ENCODE results near the gene CD164L2. TPM values are rescaled to one million over a fixed set of nuclear protein-coding genes. Genes with fewer than 3 reads are reported as not detected.

CD164L2 gene
- total and polyA plus RNA-seq, 2 donors (not counting 1 experiment from before 2014, with no cell fraction given) = not detected

- ATAC-seq (ENCODE audit: low read depth) = peak; percentile 90
- Histone ChIP-seq H3K4me3 (ENCODE audit: control extremely low read depth in 1 of 5, extremely low read depth in 1 of 5, insufficient read depth in 1 of 5, low read depth in 2 of 5, low read length in 4 of 5) (no peak overlapping the region), H3K4me2 (replicated peaks; ENCODE audit: low read depth, low read length, poor library complexity, severe bottlenecking) (no peak overlapping the region), H4K20me1 (ENCODE audit: control insufficient read depth, insufficient read depth, low read length, poor library complexity, severe bottlenecking) (peaks cover 49% of the 10 kb centered on the region), H3K9me3 (ENCODE audit: control extremely low read depth in 1 of 3, control insufficient read depth in 2 of 3, insufficient read depth in 1 of 3, low read length in 2 of 3) (peaks cover 0 to 4% (median 0%) of the 10 kb centered on the region in 3 donors), H3K9ac (ENCODE audit: low read length) (no peak overlapping the region), H3K36me3 (replicated peaks in 1 of 2; ENCODE audit: control extremely low read depth in 1 of 2, control insufficient read depth in 1 of 2, extremely low read depth in 1 of 2, insufficient read depth in 2 of 2, low read length in 1 of 2) (peaks cover 0 to 82% of the 10 kb centered on the region in 2 experiments), H3K27me3 (replicated peaks in 1 of 4; ENCODE audit: control extremely low read depth in 1 of 4, control insufficient read depth in 3 of 4, insufficient read depth in 4 of 4, low read length in 3 of 4) (no peaks in the 10 kb centered on the region), H3K4me1 (ENCODE audit: control insufficient read depth in 2 of 2, insufficient read depth in 2 of 2, low read length in 2 of 2) (peaks cover 11 to 24% of the 10 kb centered on the region in 2 donors), H2AFZ (ENCODE audit: insufficient read depth, low read depth, low read length, poor library complexity, severe bottlenecking) (no peak overlapping the region), H3K27ac (ENCODE audit: low read length in 2 of 2) (no peak overlapping the region), H3K79me2 (ENCODE audit: control insufficient read depth, insufficient read depth, low read length) (peaks cover 69% of the 10 kb centered on the region)
- DNase-seq = peak; percentile 73
- intact Hi-C loops (cut with micrococcal nuclease) = loop anchor here (1.0 to 2.0 kb wide), 2 partner anchors 24 to 56 kb away; no protein-coding TSS in a partner anchor
- 81% methylated on average over 10 of the region's 11 CpGs for WGBS (ENCODE audit: insufficient coverage)
- no peaks in the 10 kb centered on the region for H3K27me3 Mint-ChIP-seq
- H3K4me3 Mint-ChIP-seq = no peak overlapping the region
- no peaks in the 10 kb centered on the region for H3K9me3 Mint-ChIP-seq (ENCODE audit: insufficient read depth)
- ChIA-PET POLR2A (interaction anchor here (0.9 to 1.7 kb wide), 2 partner anchors 9 to 10 kb away, joined by 4 to 5 read pairs; partner anchors contain the start of gene SYTL1), CTCF (interaction anchor here (0.6 to 7.2 kb wide), 38 partner anchors 9 to 1268 kb away, joined by 3 to 96 read pairs (median 8); partner anchors contain the start of genes CD164L2, GPR3, MAP3K6 and SYTL1)
- H3K4me1 Mint-ChIP-seq = peaks cover 38% of the 10 kb centered on the region
- H3K27ac Mint-ChIP-seq = peak overlapping the region; percentile 15
- TF ChIP-seq EZH2 (IDR thresholded peaks at IDR 0.05; ENCODE audit: borderline replicate concordance, insufficient read depth, low read depth, low read length, poor library complexity, severe bottlenecking) = no peak
- TF ChIP-seq, protein P1, sequence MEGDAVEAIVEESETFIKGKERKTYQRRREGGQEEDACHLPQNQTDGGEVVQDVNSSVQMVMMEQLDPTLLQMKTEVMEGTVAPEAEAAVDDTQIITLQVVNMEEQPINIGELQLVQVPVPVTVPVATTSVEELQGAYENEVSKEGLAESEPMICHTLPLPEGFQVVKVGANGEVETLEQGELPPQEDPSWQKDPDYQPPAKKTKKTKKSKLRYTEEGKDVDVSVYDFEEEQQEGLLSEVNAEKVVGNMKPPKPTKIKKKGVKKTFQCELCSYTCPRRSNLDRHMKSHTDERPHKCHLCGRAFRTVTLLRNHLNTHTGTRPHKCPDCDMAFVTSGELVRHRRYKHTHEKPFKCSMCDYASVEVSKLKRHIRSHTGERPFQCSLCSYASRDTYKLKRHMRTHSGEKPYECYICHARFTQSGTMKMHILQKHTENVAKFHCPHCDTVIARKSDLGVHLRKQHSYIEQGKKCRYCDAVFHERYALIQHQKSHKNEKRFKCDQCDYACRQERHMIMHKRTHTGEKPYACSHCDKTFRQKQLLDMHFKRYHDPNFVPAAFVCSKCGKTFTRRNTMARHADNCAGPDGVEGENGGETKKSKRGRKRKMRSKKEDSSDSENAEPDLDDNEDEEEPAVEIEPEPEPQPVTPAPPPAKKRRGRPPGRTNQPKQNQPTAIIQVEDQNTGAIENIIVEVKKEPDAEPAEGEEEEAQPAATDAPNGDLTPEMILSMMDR (IDR thresholded peaks at IDR 0.05) = peak; percentile 87
These were observed 50.4 kb downstream of the CD164L2 start for GRCh38 chr1:27332536-27333281.

GRCh38 chr1:27331922-27332321 is 51.2 kb downstream of the CD164L2 start:
- intact Hi-C loops (cut with micrococcal nuclease) = loop anchor here (1.0 to 2.0 kb wide), 2 partner anchors 25 to 56 kb away; no protein-coding TSS in a partner anchor
- H3K27me3 Mint-ChIP-seq = no peaks in the 10 kb centered on the region
- no peak for DNase-seq
- Histone ChIP-seq H3K4me1 (ENCODE audit: control insufficient read depth in 2 of 2, insufficient read depth in 2 of 2, low read length in 2 of 2) (peaks cover 11 to 24% of the 10 kb centered on the region in 2 donors), H2AFZ (ENCODE audit: insufficient read depth, low read depth, low read length, poor library complexity, severe bottlenecking) (no peak overlapping the region), H3K36me3 (replicated peaks in 1 of 2; ENCODE audit: control extremely low read depth in 1 of 2, control insufficient read depth in 1 of 2, extremely low read depth in 1 of 2, insufficient read depth in 2 of 2, low read length in 1 of 2) (peaks cover 0 to 84% of the 10 kb centered on the region in 2 experiments), H3K4me3 (ENCODE audit: control extremely low read depth in 1 of 5, extremely low read depth in 1 of 5, insufficient read depth in 1 of 5, low read depth in 2 of 5, low read length in 4 of 5) (no peak overlapping the region), H3K4me2 (replicated peaks; ENCODE audit: low read depth, low read length, poor library complexity, severe bottlenecking) (no peak overlapping the region), H4K20me1 (ENCODE audit: control insufficient read depth, insufficient read depth, low read length, poor library complexity, severe bottlenecking) (peaks cover 56% of the 10 kb centered on the region), H3K79me2 (ENCODE audit: control insufficient read depth, insufficient read depth, low read length) (peaks cover 77% of the 10 kb centered on the region), H3K27ac (ENCODE audit: low read length in 2 of 2) (no peak overlapping the region), H3K9me3 (ENCODE audit: control extremely low read depth in 1 of 3, control insufficient read depth in 2 of 3, insufficient read depth in 1 of 3, low read length in 2 of 3) (peaks cover 0 to 4% (median 0%) of the 10 kb centered on the region in 3 donors), H3K9ac (ENCODE audit: low read length) (no peak overlapping the region), H3K27me3 (replicated peaks in 1 of 4; ENCODE audit: control extremely low read depth in 1 of 4, control insufficient read depth in 3 of 4, insufficient read depth in 4 of 4, low read length in 3 of 4) (no peaks in the 10 kb centered on the region)
- ChIA-PET CTCF (interaction anchor here (1.0 to 7.2 kb wide), 27 partner anchors 9 to 330 kb away, joined by 3 to 96 read pairs (median 9); partner anchors contain the start of genes CD164L2, GPR3, MAP3K6 and SYTL1), POLR2A (interaction anchor here (1.7 kb wide), 1 partner anchor 10 kb away, joined by 5 read pairs; the partner anchor contains the start of gene SYTL1)
- no peak overlapping the region for H3K27ac Mint-ChIP-seq
- peaks cover 41% of the 10 kb centered on the region for H3K4me1 Mint-ChIP-seq
- no peak for ATAC-seq (ENCODE audit: low read depth)
- TF ChIP-seq, protein P1 (IDR thresholded peaks at IDR 0.05) = no peak
- TF ChIP-seq EZH2 (IDR thresholded peaks at IDR 0.05; ENCODE audit: borderline replicate concordance, insufficient read depth, low read depth, low read length, poor library complexity, severe bottlenecking) = no peak
- no peaks in the 10 kb centered on the region for H3K9me3 Mint-ChIP-seq (ENCODE audit: insufficient read depth)
- no peak overlapping the region for H3K4me3 Mint-ChIP-seq
- 100% methylated on average over 5 of the region's 5 CpGs for WGBS (ENCODE audit: insufficient coverage)
